22Rv1 (cell line): ENCODE results near the gene PYROXD2.

Experiments used
- CTCF ChIP-seq: fragments of 450-650 bp; IDR thresholded peaks from 2 replicates; pipeline ENCODE4 v1.5.1; 2017; ENCODE audit warnings: mild to moderate bottlenecking
- ZFX ChIP-seq: fragments of 450-650 bp; IDR thresholded peaks from 2 replicates; pipeline ENCODE4 v1.6.1; 2017; ENCODE audit warnings: antibody characterized with exemption, borderline replicate concordance

GRCh38 chr10:98370831-98371820, 43.9 kb downstream of the PYROXD2 start:
- TF ChIP-seq CTCF (no peak), ZFX (no peak)
